Esophagus squamous epithelium (tissue), 5 donors: ENCODE data around the gene ARPC5L. TPM values are rescaled to one million over a fixed set of nuclear protein-coding genes. Genes with fewer than 3 reads are reported as not detected.

Experiments
- DNase-seq: peaks from one replicate; lab custom pipeline; 2025; lab: John Stamatoyannopoulos, UW
- H3K27ac ChIP-seq, 4 donors: fragments of 200-600 bp; sonication (generic); one replicate each; pipeline ENCODE4 v1.5.1; 2016 to 2019; ENCODE audit warnings: mild to moderate bottlenecking in 1 of 4
- H3K27me3 ChIP-seq, 4 donors: fragments of 200-600 bp; sonication (generic); 1 replicate in 3 of 4; 2 replicates in 1 of 4; pipeline versions ENCODE4 v1.5.1 to v1.6.0; 2017 to 2021; ENCODE audit warnings: antibody characterized with exemption in 1 of 4
- H3K36me3 ChIP-seq, 3 donors: fragments of 200-600 bp; sonication (generic); one replicate each; pipeline ENCODE4 v1.5.1; 2016 to 2019
- H3K4me1 ChIP-seq, 3 donors: fragments of 200-600 bp; sonication (generic); one replicate each; pipeline ENCODE4 v1.5.1; 2017 to 2019
- H3K4me3 ChIP-seq, 4 donors: fragments of 200-600 bp; sonication (generic); 1 replicate in 3 of 4; 2 replicates in 1 of 4; pipeline ENCODE4 v1.5.1; 2016 to 2019; ENCODE audit warnings: mild to moderate bottlenecking in 2 of 4, moderate library complexity in 1 of 4
- H3K9me3 ChIP-seq, 3 donors: fragments of 200-600 bp; sonication (generic); one replicate each; pipeline ENCODE4 v1.5.1; 2016 to 2019
- CTCF ChIP-seq, 6 experiments: fragments of 450-650 bp in 4 of 6; fragments of 200-600 bp in 2 of 6; sonication (generic) in 2 of 6; IDR thresholded peaks; one replicate each; pipeline ENCODE4 v1.5.1; 2016 to 2019; ENCODE audit warnings: antibody characterized with exemption in 6 of 6, mild to moderate bottlenecking in 4 of 6, moderate library complexity in 4 of 6
- POLR2A ChIP-seq, 4 donors: fragments of 450-650 bp; IDR thresholded peaks; one replicate each; pipeline ENCODE4 v1.6.1; 2017; ENCODE audit warnings: antibody characterized with exemption in 4 of 4, mild to moderate bottlenecking in 4 of 4, moderate library complexity in 3 of 4
- WGBS, 2 donors: methylation state at CpG; one replicate each; pipeline ENCODE4 v1.1.5; 2018; 5-methylcytosine and 5-hydroxymethylcytosine counted together
- intact Hi-C: fragments of 100-400 bp; cut with DNase I; formaldehyde crosslinking; loops from one replicate; pipeline ENCODE4 v1.15.0; 2022
- total RNA-seq, 4 donors: library from RNA; depleted of rRNA; stranded (reverse); fragments of >200 nt; gene quantifications; one replicate each; pipeline ENCODE4 v1.1.0, GENCODE V29; 2016
- donor health status: DM: yes; HTN: yes; CAD: no.

The ARPC5L gene
- total RNA-seq, 4 donors from 2014 or later: 39.1 to 59.6 (median 45.3) TPM

- intact Hi-C loops: no loop called here
- 27 to 31% methylated on average over 2 of the region's 2 CpGs for WGBS, 2 donors
- TF ChIP-seq POLR2A (IDR thresholded peaks at IDR 0.05) (no peak), CTCF (IDR thresholded peaks at IDR 0.05) (no peak)
Measured at GRCh38 chr9:124828489-124829333, 33.2 kb upstream of the ARPC5L start.

GRCh38 chr9:124829334-124829669 lies 32.6 kb upstream of the ARPC5L start:
- 39 to 55% methylated on average over 4 to 5 of the region's 5 CpGs for WGBS, 2 donors
- DNase-seq: no peak
- Histone ChIP-seq H3K27ac (no peak overlapping the region), H3K9me3 (no peaks in the 10 kb centered on the region), H3K4me1 (peaks cover under 1 to 34% (median 21%) of the 10 kb centered on the region in 3 donors), H3K36me3 (no peaks in the 10 kb centered on the region), H3K27me3 (no peaks in the 10 kb centered on the region), H3K4me3 (no peak overlapping the region)
- TF ChIP-seq POLR2A (IDR thresholded peaks at IDR 0.05) (no peak), CTCF (IDR thresholded peaks at IDR 0.05) (no peak)
- intact Hi-C loops: no loop called here

More at GRCh38 chr9:124828489-124829333, 33.2 kb upstream of the ARPC5L start:
- no peak for DNase-seq
- H3K27ac ChIP-seq: no peak overlapping the region
- H3K4me3 ChIP-seq: no peak overlapping the region
- no peaks in the 10 kb centered on the region for H3K36me3 ChIP-seq
- no peaks in the 10 kb centered on the region for H3K9me3 ChIP-seq
- no peaks in the 10 kb centered on the region for H3K27me3 ChIP-seq
- H3K4me1 ChIP-seq: peaks cover 0 to 28% (median 17%) of the 10 kb centered on the region in 3 donors

DNA sequence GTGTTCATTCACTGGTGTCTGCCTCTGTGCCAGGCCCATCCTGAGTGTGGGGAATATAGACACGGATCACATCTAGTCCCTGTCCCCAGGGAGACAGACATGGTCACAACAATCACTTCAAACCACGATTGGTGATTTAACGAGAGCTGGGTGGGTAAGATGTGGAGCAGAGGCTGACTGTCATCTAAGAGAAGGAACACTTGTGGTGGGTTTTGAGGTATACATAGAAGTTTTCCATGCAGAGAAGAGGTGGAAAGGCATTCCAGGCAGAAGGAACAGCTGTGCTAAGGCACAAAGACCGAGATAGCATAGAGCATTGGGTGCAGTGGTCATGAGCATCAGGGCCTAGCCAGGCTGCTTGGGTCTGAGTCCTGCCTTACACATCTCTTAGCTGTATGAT lies 31.3 kb upstream of the ARPC5L start:
- Histone ChIP-seq H3K27ac (no peak overlapping the region), H3K36me3 (no peaks in the 10 kb centered on the region), H3K9me3 (no peaks in the 10 kb centered on the region), H3K27me3 (no peaks in the 10 kb centered on the region), H3K4me3 (no peak overlapping the region), H3K4me1 (peaks cover 12 to 46% (median 34%) of the 10 kb centered on the region in 3 donors)
- no peak for DNase-seq
- 62 to 84% methylated on average over 4 of the region's 4 CpGs for WGBS, 2 donors
- intact Hi-C loops: no loop called here
- TF ChIP-seq POLR2A (IDR thresholded peaks at IDR 0.05): no peak
- no peak for TF ChIP-seq CTCF (IDR thresholded peaks at IDR 0.05)

- WGBS, 2 donors: 70 to 84% methylated on average over 4 to 7 of the region's 9 CpGs
- H3K36me3 ChIP-seq: no peaks in the 10 kb centered on the region
- TF ChIP-seq POLR2A (IDR thresholded peaks at IDR 0.05): no peak
- H3K9me3 ChIP-seq: no peaks in the 10 kb centered on the region
- no peak overlapping the region for H3K4me3 ChIP-seq
- H3K4me1 ChIP-seq: peaks cover 12 to 50% (median 34%) of the 10 kb centered on the region in 3 donors
- peak overlapping the region in 3 of 4 donors; percentile 66 to 79 (median 72) for H3K27ac ChIP-seq
- no peaks in the 10 kb centered on the region for H3K27me3 ChIP-seq
- intact Hi-C loops: no loop called here
- DNase-seq: no peak
Measured at GRCh38 chr9:124831642-124832364, 30.1 kb upstream of the ARPC5L start.

DNA sequence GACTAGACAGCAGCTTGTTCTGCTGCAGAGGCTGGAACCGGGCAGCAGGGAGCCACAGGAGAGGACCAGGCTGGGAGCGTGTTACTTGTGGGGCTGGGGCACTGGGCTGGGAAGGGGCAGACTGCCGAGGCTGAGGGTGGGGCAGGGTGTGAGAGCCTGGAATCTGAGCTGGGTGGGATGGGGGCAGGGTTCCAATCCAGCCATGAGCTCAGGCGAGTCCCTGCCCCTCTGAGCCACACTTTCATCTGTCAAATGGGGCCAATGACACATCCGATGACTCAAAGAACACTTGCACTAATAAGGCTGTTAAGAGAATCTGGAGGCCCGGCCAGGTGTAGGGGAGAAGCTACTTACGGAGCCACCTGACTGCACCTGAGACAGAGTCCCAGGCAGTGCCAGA lies 27.3 kb upstream of the ARPC5L start:
- Histone ChIP-seq H3K4me1 (peaks cover 12 to 44% (median 34%) of the 10 kb centered on the region in 3 donors), H3K4me3 (no peak overlapping the region), H3K36me3 (no peaks in the 10 kb centered on the region), H3K27me3 (no peaks in the 10 kb centered on the region), H3K27ac (peak overlapping the region; percentile 2 to 47 (median 19)), H3K9me3 (no peaks in the 10 kb centered on the region)
- no peak for DNase-seq
- TF ChIP-seq POLR2A (IDR thresholded peaks at IDR 0.05) (no peak), CTCF (IDR thresholded peaks at IDR 0.05) (no peak)
- intact Hi-C loops: no loop called here
- 48 to 50% methylated on average over 1 to 7 of the region's 7 CpGs for WGBS, 2 donors
